Forelimb muscle (tissue), 1 donor: ENCODE measurements around the gene CTNNAL1. TPM values are rescaled to one million over a fixed set of nuclear protein-coding genes. Genes with fewer than 3 reads are reported as not detected.
"Not testable (repeated sequence)": the region's sequence is repeated elsewhere in the genome, so short reads cannot be mapped to it uniquely, and the experiment has no call there.

Experiments
- DNase-seq: peaks from one replicate; pipeline ENCODE4 v3.0.0-alpha.2; 2013; ENCODE audit warnings: low read depth
- polyA plus RNA-seq: library from polyadenylated mRNA; unstranded; fragments of 120-200 nt; gene quantifications from one replicate; pipeline ENCODE4 v1.2.1, GENCODE V29; 2013; ENCODE audit not compliant: insufficient read length

Gene CTNNAL1
- polyA plus RNA-seq, 1 donor, result 28.6 TPM

- DNase-seq, result no peak
These were observed 80.0 kb downstream of the CTNNAL1 start for GRCh38 chr9:108933231-108933717.

GRCh38 chr9:108928386-108928785 is 84.9 kb downstream of the CTNNAL1 start:
- DNase-seq, result no peak

- DNase-seq, result no peak
These were observed 88.8 kb downstream of the CTNNAL1 start for GRCh38 chr9:108924466-108924865.

DNA sequence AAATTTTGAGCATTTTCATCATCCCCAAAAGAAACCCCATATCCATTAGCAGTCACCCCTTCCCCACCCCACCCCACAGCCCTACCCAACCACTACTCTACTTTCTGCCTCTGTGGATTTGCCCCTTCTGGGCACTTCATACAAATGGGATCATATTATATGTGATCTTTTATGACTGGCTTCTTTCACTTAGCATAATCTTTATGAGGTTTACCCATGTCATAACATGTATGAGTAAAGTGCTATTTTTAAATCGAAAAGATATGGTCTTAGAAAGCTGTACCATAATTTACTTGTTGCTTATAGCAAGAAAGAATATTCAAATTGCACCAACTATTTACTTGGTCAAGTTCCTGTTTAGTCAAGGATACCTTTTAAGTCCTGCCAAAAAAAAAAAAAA is 92.1 kb downstream of the CTNNAL1 start:
- no peak for DNase-seq

DNA sequence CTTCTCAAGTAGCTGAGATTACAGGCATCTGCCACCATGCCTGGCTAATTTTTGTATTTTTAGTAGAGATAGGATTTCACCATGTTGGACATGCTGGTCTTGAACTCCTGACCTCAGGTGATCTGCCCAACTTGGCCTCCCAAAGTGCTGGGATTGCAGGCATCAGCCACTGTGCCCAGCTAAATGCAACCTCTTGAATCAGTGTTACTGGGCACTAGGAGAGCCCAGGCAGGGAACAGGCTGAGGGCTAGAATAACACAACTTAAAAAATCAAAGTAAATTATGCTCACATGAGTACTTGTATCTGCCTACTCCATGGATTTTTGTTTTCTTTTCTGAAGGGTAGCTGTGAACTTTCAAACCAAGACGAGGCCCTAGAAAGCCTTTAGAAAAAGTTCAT is 92.9 kb downstream of the CTNNAL1 start:
- not testable (repeated sequence) for DNase-seq

DNA sequence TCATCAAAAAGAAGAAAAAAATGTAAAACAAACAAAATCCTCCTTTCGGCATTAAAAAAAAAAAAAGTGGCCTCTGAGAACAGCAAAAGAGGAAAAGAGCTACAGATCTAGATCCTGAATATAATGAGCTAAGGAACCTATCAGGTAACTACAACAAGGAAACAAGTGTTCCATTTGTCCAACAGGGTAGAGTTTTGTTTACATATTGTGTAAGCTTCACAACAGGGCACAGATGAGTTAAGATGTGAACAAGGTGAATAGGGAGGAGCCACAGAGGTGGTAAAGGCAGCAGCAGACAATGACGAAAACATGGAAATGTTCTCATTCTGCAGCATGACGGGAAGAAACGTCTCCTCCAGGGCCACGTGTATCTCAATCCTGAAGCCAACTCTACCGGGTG is 93.8 kb downstream of the CTNNAL1 start:
- no peak for DNase-seq

GRCh38 chr9:108913391-108913790 is 99.9 kb downstream of the CTNNAL1 start:
- DNase-seq, result no peak

- DNase-seq, result no peak
These were observed 101.5 kb downstream of the CTNNAL1 start for GRCh38 chr9:108911820-108912219.

GRCh38 chr9:108910914-108911313 is 102.4 kb downstream of the CTNNAL1 start:
- DNase-seq, result no peak

GRCh38 chr9:108910402-108910801 is 102.9 kb downstream of the CTNNAL1 start:
- DNase-seq, result no peak

- no peak for DNase-seq
These were observed 107.8 kb downstream of the CTNNAL1 start for GRCh38 chr9:108905494-108905893.

- no peak for DNase-seq
These were observed 109.1 kb downstream of the CTNNAL1 start for GRCh38 chr9:108904161-108904560.

GRCh38 chr9:108903420-108904103 is 109.7 kb downstream of the CTNNAL1 start:
- DNase-seq, result no peak

DNA sequence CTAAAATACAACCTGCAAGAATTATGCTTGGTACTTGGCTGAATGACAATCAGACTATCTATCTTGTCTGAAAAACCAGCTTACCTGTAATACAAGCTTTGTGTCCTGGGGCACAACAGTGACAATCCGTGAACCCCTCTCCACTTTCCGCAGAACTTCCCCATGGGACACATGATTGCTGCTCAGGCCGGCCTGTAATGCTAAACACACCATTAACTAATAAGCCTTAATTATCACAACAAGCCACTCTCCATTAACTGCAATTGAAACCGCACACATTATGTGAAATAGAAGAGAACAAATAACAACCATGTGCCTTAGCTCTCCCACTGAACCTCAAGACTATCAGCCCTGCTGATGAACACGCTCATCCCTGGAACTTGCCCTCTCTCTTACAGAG is 113.1 kb downstream of the CTNNAL1 start:
- DNase-seq, result no peak

GRCh38 chr9:108899023-108899695 is 114.1 kb downstream of the CTNNAL1 start:
- not testable (repeated sequence) for DNase-seq

DNA sequence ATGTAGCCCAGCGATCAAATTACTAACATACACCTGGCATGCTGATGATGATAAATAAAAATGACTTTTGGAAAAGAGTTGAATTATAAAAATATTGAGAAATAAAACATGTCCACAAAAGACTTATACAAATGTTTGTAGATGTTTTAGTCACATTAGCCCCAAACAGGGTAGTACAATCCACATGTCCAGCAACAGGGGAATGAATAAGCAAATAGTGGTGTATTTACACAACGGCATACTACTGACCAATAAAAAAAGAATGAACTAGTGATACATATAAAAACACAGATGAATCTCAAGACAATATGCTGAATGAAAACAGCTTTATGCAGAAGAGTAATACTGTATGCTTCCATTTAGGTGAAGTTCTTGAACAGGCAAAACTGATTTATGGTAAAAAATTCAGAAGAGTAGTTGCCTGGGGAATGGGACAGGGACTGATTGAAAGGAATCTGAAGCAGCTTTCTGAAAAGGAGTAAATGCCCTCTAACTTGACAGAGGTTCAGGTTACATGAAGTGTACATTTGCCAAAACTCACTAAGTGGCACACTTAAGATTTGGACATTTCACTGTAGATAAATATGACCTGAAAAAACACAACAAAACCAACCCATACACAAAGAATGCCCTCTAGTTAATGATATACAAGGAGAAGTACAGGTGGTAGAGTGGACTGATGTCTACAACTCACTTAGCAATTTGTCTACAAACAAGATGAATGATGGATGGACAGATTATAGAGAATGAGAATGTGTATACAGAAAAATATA is 115.8 kb downstream of the CTNNAL1 start:
- DNase-seq, result no peak

GRCh38 chr9:108894225-108894997 is 118.9 kb downstream of the CTNNAL1 start:
- DNase-seq, result no peak
